Muscle layer of colon (tissue), 2 donors: Measurements from ENCODE around the gene NR3C1.

ENCODE experiments used
- H3K27ac ChIP-seq: one replicate; pipeline ENCODE4 v1.7.0; 2013; ENCODE audit warnings: low read depth, mild to moderate bottlenecking, low read length, moderate library complexity
- H3K27me3 ChIP-seq, 2 donors: one replicate each; pipeline ENCODE4 v1.7.0; 2013; ENCODE audit warnings: low read length in 2 of 2, mild to moderate bottlenecking in 2 of 2; ENCODE audit not compliant: insufficient read depth in 2 of 2, control insufficient read depth in 1 of 2
- H3K36me3 ChIP-seq: one replicate; pipeline ENCODE4 v1.7.0; 2013; ENCODE audit warnings: mild to moderate bottlenecking, low read length; ENCODE audit not compliant: insufficient read depth
- H3K4me1 ChIP-seq: one replicate; pipeline ENCODE4 v1.7.0; 2013; ENCODE audit warnings: mild to moderate bottlenecking, low read length; ENCODE audit not compliant: insufficient read depth
- H3K4me3 ChIP-seq, 2 donors: one replicate each; pipeline ENCODE4 v1.7.0; 2013; ENCODE audit warnings: low read length in 2 of 2, low read depth in 1 of 2, mild to moderate bottlenecking in 1 of 2, moderate library complexity in 1 of 2
- H3K9ac ChIP-seq: one replicate; pipeline ENCODE4 v1.7.0; 2013; ENCODE audit warnings: low read length
- H3K9me3 ChIP-seq: one replicate; pipeline ENCODE4 v1.7.0; 2013; ENCODE audit warnings: mild to moderate bottlenecking, low read length
- donor health status: abdominal sarcoma.
- donor health status: Adenocarcinoma of cecum.

The NR3C1 gene

DNA sequence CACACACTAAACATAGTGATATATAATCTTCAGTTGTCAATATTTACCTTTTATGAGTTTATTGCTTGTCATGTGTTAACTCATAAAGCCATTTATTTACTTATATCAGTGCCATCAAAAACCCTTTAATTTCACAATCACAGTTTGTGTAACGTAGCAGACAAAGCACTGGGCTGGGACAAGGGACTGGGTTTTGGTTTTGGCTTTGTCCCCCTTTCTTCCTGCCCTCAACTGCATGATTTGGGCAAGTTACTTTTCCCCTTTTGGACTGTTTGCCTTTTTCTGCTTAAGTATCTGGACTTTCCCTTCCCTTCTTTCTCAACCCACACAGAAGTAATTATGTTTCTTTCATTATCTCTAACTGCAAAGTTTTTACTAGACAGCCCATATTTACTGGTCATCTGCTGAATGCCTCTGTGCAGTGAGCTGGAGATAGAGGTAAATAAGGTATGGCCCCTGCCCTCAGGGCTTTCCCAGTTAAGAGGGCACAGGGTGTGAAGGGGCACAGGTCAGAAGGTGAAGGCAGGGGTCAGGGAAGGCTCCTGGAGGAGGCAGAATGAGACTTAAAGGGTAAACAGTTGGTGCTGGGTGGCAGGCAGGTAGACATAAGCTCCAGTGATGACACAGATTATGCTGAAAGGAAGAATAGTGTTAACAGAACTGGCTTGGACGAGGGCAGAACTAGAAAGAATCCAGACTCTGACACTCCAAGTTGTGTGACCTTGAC is 14.8 kb upstream of the NR3C1 start:
- no peak overlapping the region for H3K9ac ChIP-seq
- no peak overlapping the region for H3K27ac ChIP-seq
- no peak overlapping the region for H3K4me3 ChIP-seq
- no peaks in the 10 kb centered on the region for H3K27me3 ChIP-seq
- H3K36me3 ChIP-seq, result no peaks in the 10 kb centered on the region
- H3K4me1 ChIP-seq, result no peaks in the 10 kb centered on the region
- H3K9me3 ChIP-seq, result no peaks in the 10 kb centered on the region

DNA sequence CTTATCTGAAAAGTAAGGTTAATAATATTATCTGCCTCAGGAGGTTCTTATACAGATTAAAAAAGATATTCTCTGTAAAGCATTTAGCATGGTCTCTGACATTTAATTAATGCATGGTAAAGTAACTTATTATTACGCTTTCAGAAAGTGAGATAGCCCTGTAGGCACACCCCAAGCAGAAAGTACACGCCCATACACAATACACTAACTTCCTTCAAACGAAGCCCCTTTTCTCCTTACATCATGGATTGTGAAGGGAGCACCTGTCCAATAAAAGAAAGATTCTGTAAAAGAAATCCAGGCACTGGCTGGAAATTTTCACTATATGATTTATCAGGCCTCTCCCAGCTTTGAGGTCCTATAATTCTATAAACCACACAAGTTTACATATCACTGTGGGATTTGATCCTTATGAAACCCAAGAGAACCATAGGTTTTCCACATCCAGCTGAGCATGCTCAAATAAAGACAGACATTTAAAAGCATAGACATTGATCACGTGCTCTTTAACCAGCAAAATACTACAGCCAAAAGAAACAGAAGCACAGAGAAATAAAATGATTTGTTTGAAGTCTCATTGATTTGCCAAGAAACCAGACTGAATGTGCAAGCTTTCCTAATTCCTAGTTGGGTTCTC is 14.1 kb upstream of the NR3C1 start:
- no peaks in the 10 kb centered on the region for H3K9me3 ChIP-seq
- H3K27me3 ChIP-seq, result no peaks in the 10 kb centered on the region
- no peaks in the 10 kb centered on the region for H3K36me3 ChIP-seq
- no peak overlapping the region for H3K27ac ChIP-seq
- H3K4me1 ChIP-seq, result no peaks in the 10 kb centered on the region
- H3K9ac ChIP-seq, result no peak overlapping the region
- no peak overlapping the region for H3K4me3 ChIP-seq

DNA sequence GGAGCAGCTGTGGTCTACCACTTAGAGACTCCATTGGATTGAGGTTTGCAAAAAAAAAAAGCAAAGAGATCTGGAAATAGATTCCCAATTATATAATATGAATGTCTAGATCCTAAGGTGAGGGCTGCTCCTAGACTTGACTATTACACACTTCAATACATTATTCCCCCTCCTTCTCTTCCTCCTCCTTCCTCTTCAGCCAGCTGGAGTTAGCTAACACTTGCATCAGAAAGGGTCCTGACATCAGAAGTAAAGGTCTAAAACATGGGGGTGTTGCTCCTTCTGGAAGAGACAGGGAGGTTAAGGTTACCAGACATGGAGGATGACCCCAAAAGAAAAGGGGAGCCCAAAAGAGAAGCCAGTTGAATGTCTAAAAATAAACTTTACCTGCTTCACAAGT is 12.9 kb upstream of the NR3C1 start:
- H3K9ac ChIP-seq, result no peak overlapping the region
- H3K27me3 ChIP-seq, result no peaks in the 10 kb centered on the region
- no peaks in the 10 kb centered on the region for H3K36me3 ChIP-seq
- no peak overlapping the region for H3K27ac ChIP-seq
- no peak overlapping the region for H3K4me3 ChIP-seq
- no peaks in the 10 kb centered on the region for H3K9me3 ChIP-seq
- H3K4me1 ChIP-seq, result no peaks in the 10 kb centered on the region

DNA sequence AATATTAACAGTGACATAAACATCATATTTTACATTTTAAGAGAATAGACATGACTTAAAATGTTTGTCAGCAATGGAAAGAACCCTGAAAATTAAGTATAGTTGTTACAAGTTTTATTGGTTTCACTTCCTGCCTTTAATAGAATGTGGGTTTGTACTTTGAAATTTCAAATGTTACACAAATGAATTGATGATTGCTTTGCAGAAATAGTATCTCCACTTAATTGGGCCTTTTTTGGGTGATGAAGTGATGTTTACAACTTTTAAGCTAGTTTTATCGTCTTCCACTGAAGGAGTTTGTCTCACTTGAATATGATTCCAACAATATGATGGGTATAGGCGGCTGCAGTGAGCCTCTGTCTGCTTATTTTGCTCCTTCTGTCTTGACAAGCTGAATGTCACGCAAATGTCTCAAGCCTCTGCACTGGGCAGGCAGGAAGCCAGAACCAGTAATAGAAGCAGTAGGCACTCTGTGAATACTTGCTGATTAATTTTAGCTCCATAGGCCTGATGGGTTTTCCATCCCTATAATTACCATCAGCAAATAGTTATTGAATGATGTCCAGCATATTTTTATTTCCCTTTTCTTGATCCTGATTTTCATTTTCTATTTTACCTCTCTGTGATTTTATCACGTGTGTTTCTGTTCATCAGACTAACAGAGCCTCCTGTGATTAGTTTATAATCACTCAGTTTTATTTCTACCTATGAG is 10.6 kb upstream of the NR3C1 start:
- H3K4me1 ChIP-seq, result no peaks in the 10 kb centered on the region
- H3K36me3 ChIP-seq, result no peaks in the 10 kb centered on the region
- no peak overlapping the region for H3K9ac ChIP-seq
- H3K27ac ChIP-seq, result no peak overlapping the region
- no peaks in the 10 kb centered on the region for H3K9me3 ChIP-seq
- H3K27me3 ChIP-seq, result no peaks in the 10 kb centered on the region
- no peak overlapping the region for H3K4me3 ChIP-seq

DNA sequence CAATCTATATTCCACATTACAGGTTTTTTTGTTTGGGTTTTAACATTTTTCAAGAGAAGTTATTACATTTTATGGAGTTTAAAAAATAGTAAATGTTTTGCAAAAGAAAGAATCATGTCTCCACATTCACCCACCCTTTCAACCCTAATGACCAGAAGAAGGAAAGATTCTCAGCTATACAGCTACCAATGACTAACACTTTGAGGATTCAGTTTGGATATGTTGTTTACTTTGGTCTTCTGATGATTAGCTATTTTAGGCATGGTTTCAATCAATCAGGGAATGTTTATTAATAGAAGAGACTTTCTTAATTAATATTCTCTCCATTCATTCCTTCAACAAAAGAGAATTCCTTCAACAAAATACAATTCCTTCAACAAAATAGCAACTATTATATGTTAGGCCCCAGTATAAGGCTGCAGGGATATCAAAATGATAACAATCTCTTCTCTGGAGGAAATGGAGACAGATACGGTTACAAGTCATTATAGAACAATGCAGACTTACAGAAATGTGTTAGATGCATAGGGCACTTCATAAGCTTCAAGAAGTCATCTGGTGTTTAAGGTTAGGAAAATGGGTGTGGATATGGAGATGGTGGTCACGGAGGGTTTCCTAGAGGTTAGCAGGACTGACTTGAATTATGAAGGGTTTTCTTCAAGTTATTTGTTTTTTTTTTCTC is 9.3 kb upstream of the NR3C1 start:
- Histone ChIP-seq H3K4me3 (no peak overlapping the region), H3K9me3 (no peaks in the 10 kb centered on the region), H3K27ac (no peak overlapping the region), H3K27me3 (no peaks in the 10 kb centered on the region), H3K4me1 (no peaks in the 10 kb centered on the region), H3K36me3 (no peaks in the 10 kb centered on the region), H3K9ac (no peak overlapping the region)

DNA sequence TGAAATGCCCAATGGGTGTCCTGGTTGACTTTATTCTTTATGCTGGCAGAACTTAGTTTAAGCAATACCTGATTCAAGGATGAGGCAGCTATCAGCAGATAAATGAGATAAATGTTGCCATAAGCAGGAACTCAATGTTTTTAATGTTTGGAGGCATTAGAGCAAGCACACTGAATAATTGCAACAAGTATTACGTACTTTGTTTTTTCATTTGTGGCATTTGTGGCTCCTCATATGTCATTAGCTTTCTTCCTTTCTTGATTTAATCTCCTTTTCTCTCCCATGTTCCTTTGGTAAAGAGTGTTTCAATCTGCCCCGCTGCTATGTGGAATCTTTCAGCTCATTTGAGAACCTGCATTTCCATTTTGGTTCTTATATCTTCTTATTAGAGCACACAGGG is 6.4 kb upstream of the NR3C1 start:
- no peak overlapping the region for H3K9ac ChIP-seq
- H3K4me1 ChIP-seq, result no peaks in the 10 kb centered on the region
- no peaks in the 10 kb centered on the region for H3K9me3 ChIP-seq
- H3K27me3 ChIP-seq, result no peaks in the 10 kb centered on the region
- no peak overlapping the region for H3K4me3 ChIP-seq
- H3K36me3 ChIP-seq, result no peaks in the 10 kb centered on the region
- no peak overlapping the region for H3K27ac ChIP-seq

DNA sequence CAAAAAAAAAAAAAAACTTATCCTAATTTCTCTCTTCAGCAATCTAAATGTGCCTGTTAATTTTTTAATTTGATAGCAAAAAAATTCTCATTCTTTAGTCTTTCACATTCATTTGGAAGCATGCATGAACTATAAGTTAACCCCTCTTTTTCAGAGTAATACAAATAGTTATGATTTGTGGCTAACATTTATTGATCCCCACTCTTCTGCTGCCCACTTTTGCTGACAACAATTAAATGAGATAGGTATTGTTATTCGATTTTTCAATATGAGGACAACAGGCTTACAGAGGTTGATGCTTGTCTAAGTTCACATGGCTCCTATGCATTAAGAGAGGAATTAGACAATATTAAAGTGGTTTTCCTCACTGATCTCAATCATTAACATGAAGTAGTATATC is 2.9 kb upstream of the NR3C1 start:
- Histone ChIP-seq H3K36me3 (no peaks in the 10 kb centered on the region), H3K27ac (no peak overlapping the region), H3K9me3 (no peaks in the 10 kb centered on the region), H3K9ac (no peak overlapping the region), H3K27me3 (no peaks in the 10 kb centered on the region), H3K4me1 (no peaks in the 10 kb centered on the region), H3K4me3 (no peak overlapping the region)

DNA sequence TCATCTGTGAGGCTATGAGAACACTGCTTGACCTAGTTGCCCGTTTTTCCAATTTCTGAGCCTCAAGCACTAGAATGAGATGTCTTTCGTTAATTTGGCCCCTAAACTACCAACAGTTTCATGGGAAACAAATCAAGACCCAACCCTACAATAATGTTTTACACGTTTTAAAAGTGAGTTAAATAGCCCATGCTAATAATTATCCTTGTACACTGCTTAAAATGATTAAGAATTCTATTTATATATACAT is 2.3 kb upstream of the NR3C1 start:
- no peaks in the 10 kb centered on the region for H3K9me3 ChIP-seq
- H3K4me1 ChIP-seq, result peaks cover 6% of the 10 kb centered on the region
- H3K9ac ChIP-seq, result no peak overlapping the region
- no peaks in the 10 kb centered on the region for H3K36me3 ChIP-seq
- peak overlapping the region; percentile 100 for H3K27ac ChIP-seq
- H3K27me3 ChIP-seq, result no peaks in the 10 kb centered on the region
- peak overlapping the region; percentile 91 to 93 for H3K4me3 ChIP-seq

DNA sequence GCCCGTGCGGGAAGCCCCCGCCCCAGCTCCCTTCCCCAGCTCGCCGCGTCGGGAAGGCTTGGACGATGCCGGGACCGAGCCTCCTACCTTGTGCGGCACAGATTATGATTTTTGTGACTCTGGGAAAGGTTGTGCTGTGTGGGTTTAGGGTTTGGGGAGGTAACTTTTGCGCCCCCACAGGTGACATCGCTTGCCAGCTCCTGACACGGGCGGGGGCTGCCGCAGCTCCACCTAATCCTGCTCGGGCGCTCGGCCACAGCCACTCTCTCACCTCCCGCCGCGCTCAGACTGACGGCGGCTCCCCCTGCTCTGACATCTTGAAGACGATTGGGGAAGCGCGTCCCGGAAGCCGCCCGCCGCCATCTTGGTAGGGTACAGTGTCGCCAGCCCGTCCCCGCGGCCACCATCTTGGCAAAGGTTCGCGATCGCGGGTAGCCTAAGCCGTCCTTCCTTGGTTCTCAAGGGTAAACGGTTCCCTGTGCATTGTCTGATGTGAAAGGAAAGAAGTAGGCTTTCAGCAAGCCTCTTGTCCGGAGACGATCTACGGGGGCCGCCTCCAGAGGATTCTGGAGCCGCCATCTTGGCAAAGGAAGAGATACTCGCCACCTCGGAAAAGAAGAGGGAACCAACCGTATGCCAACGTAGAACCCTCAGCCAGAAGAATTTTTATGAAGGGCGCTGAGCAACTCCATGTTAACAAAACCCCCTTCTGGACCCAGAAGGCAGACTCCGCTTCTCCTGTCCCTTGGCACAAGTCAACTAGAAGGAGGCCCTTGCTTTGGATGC is 1.8 kb upstream of the NR3C1 start:
- peaks cover 11% of the 10 kb centered on the region for H3K4me1 ChIP-seq
- H3K4me3 ChIP-seq, result peak overlapping the region; percentile 91 to 93
- H3K27ac ChIP-seq, result peak overlapping the region; percentile 100
- H3K27me3 ChIP-seq, result no peaks in the 10 kb centered on the region
- no peaks in the 10 kb centered on the region for H3K36me3 ChIP-seq
- peak overlapping the region; percentile 94 for H3K9ac ChIP-seq
- no peaks in the 10 kb centered on the region for H3K9me3 ChIP-seq

DNA sequence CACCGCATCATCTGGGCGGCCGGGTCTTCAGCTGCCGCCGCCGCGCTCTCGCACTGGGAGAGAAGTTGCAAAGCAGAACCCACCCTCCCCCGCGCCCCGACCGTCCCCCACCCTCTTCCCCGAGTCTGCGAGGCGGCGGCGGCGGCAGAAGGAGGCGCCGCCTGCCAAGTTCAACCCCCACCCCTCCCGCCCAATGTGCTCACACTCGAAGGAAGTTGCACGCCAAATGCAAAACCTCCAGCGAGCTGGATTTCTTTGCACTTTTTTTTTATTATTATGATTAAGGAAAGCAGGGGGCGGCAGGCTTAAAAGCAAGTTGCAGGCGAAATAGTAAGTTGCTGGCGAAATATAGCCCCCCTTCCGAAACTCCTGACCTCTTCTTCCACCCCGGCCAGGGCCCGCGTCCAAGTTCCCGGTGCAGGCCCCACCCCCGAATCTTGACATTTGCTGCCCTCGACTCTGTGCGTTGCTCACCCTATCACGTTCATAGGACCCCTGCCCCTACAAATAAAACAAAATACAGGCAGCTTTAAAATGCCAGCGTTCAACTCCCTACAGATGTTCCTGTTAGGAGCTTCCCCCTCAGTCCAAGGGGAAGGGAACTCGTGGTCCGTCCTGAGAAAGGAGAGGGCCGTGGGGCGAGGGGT is 1.1 kb upstream of the NR3C1 start:
- no peaks in the 10 kb centered on the region for H3K9me3 ChIP-seq
- H3K27me3 ChIP-seq, result no peaks in the 10 kb centered on the region
- peaks cover 18% of the 10 kb centered on the region for H3K4me1 ChIP-seq
- peak overlapping the region; percentile 94 for H3K9ac ChIP-seq
- peaks cover 7% of the 10 kb centered on the region for H3K36me3 ChIP-seq
- peak overlapping the region; percentile 93 to 99 for H3K4me3 ChIP-seq
- H3K27ac ChIP-seq, result peak overlapping the region; percentile 100

DNA sequence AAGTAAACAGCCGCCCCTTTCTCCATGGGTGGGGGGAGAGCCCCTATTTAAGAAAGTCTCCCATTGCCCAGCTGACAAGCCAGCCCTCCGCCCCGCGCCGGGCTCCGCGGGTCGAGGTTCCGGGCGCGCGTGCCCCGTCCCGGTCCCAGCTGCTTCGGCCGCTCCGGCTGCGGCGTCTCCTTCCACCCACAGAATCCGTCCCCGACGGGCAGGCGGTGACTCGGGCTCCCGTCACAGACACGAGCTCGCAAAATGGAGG is 223 bp downstream of the NR3C1 start:
- H3K9me3 ChIP-seq, result no peaks in the 10 kb centered on the region
- H3K4me3 ChIP-seq, result peak overlapping the region; percentile 83 to 100
- H3K4me1 ChIP-seq, result peaks cover 20% of the 10 kb centered on the region
- H3K27me3 ChIP-seq, result no peaks in the 10 kb centered on the region
- H3K36me3 ChIP-seq, result peaks cover 10% of the 10 kb centered on the region
- H3K27ac ChIP-seq, result peak overlapping the region; percentile 95
- peak overlapping the region; percentile 36 for H3K9ac ChIP-seq
